ENCODE measurements around the gene PTPRG. TPM values are rescaled to one million over a fixed set of nuclear protein-coding genes. Genes with fewer than 3 reads are reported as not detected.

PTPRG gene
- total and polyA plus RNA-seq, 2 of the 13 experiments (the other 11 are each of a cell fraction or from before 2014, with no cell fraction given): 8.0 to 25.3 TPM

DNA sequence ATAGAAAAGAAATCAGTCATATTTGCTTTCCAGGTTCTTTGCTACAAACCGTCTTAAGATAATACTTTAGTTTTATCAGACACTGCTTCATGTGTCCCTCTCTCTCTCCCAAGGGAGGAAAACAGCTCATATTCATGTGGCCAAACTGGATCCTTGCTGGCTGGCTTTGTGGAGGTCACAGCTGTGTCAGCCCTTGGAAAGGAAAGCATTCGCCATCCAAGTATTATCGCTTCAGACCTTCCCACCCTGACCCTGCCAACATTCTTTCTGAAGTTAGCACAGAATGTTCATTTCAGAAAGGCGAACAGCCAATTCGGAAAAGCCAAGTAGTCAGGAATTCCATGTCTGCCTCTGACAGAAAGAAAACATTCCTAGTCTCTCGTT, 598.3 kb downstream of the PTPRG start:
- in situ Hi-C loops (cut with HindIII; ENCODE audit: extremely low pct_ligation_motif_present, low pct_unique_long_range_greater_than_20kb): no loop called here
- no peak overlapping the region for H3K4me2 ChIP-seq (ENCODE audit: low read depth, low read length)
- no peak overlapping the region for H3K9ac ChIP-seq (ENCODE audit: insufficient read depth, low read depth, low read length)
- H3K27ac ChIP-seq (ENCODE audit: extremely low read length, insufficient read depth, low read length): no peak overlapping the region
- H3K27me3 ChIP-seq (ENCODE audit: control insufficient read depth in 1 of 2, insufficient read depth in 2 of 2, low read length in 2 of 2): no peaks in the 10 kb centered on the region
- ATAC-seq (no peak), FAIRE-seq (no peak), DNase-seq (ENCODE audit: low spot score) (no peak)
- intact Hi-C loops (cut with micrococcal nuclease; ENCODE audit: unreplicated experiment): no loop called here
- H2AFZ ChIP-seq (ENCODE audit: low read length): no peak overlapping the region
- peaks cover under 1% of the 10 kb centered on the region; the same call in 1 of the 2 replicates for H3K4me1 ChIP-seq (ENCODE audit: insufficient read depth, low read length)
- no peaks in the 10 kb centered on the region for H3K9me3 ChIP-seq (ENCODE audit: low read length)
- BruUV-seq (replicated peaks): no TSS peak
- WGBS (ENCODE audit: low lambda C conversion rate): 97% methylated on average over 6 of the region's 6 CpGs
- H4K20me1 ChIP-seq (ENCODE audit: insufficient read depth, low read length): no peaks in the 10 kb centered on the region
- ChIA-PET POLR2A (no interaction called here), CTCF (ENCODE audit: low intra/inter-chr PET ratio, low total read pairs) (no interaction called here)
- H3K4me3 ChIP-seq (replicated peaks in 1 of 3; ENCODE audit: insufficient read depth in 1 of 3, low read depth in 2 of 3, low read length in 3 of 3): no peak overlapping the region
- no peaks in the 10 kb centered on the region for H3K79me2 ChIP-seq (ENCODE audit: insufficient read depth, low read length)
- peaks cover 0 to 20% of the 10 kb centered on the region in 2 experiments; a peak in 1 of 5 replicates for H3K36me3 ChIP-seq (replicated peaks in 1 of 2; ENCODE audit: control insufficient read depth in 1 of 2, insufficient read depth in 2 of 2, low read length in 2 of 2)
- TF ChIP-seq ZNF138 (CRISPR knock-in tag; IDR thresholded peaks at IDR 0.05; ENCODE audit: low read depth): no peak
- TF ChIP-seq ZNF251 (CRISPR knock-in tag; IDR thresholded peaks at IDR 0.05): no peak
- no peak for TF ChIP-seq SAFB2 (CRISPR knock-in tag; IDR thresholded peaks at IDR 0.05; ENCODE audit: borderline replicate concordance, low read depth)
- no peak for TF ChIP-seq IRF2 (CRISPR knock-in tag; IDR thresholded peaks at IDR 0.05)
- TF ChIP-seq, protein P1, sequence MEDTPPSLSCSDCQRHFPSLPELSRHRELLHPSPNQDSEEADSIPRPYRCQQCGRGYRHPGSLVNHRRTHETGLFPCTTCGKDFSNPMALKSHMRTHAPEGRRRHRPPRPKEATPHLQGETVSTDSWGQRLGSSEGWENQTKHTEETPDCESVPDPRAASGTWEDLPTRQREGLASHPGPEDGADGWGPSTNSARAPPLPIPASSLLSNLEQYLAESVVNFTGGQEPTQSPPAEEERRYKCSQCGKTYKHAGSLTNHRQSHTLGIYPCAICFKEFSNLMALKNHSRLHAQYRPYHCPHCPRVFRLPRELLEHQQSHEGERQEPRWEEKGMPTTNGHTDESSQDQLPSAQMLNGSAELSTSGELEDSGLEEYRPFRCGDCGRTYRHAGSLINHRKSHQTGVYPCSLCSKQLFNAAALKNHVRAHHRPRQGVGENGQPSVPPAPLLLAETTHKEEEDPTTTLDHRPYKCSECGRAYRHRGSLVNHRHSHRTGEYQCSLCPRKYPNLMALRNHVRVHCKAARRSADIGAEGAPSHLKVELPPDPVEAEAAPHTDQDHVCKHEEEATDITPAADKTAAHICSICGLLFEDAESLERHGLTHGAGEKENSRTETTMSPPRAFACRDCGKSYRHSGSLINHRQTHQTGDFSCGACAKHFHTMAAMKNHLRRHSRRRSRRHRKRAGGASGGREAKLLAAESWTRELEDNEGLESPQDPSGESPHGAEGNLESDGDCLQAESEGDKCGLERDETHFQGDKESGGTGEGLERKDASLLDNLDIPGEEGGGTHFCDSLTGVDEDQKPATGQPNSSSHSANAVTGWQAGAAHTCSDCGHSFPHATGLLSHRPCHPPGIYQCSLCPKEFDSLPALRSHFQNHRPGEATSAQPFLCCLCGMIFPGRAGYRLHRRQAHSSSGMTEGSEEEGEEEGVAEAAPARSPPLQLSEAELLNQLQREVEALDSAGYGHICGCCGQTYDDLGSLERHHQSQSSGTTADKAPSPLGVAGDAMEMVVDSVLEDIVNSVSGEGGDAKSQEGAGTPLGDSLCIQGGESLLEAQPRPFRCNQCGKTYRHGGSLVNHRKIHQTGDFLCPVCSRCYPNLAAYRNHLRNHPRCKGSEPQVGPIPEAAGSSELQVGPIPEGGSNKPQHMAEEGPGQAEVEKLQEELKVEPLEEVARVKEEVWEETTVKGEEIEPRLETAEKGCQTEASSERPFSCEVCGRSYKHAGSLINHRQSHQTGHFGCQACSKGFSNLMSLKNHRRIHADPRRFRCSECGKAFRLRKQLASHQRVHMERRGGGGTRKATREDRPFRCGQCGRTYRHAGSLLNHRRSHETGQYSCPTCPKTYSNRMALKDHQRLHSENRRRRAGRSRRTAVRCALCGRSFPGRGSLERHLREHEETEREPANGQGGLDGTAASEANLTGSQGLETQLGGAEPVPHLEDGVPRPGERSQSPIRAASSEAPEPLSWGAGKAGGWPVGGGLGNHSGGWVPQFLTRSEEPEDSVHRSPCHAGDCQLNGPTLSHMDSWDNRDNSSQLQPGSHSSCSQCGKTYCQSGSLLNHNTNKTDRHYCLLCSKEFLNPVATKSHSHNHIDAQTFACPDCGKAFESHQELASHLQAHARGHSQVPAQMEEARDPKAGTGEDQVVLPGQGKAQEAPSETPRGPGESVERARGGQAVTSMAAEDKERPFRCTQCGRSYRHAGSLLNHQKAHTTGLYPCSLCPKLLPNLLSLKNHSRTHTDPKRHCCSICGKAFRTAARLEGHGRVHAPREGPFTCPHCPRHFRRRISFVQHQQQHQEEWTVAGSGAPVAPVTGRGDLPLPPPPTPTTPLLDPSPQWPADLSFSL (CRISPR knock-in tag; IDR thresholded peaks at IDR 0.05): no peak
- no peak for TF ChIP-seq TARDBP (CRISPR knock-in tag; IDR thresholded peaks at IDR 0.05)
- no peak for TF ChIP-seq FOXP1 (IDR thresholded peaks at IDR 0.05)
- TF ChIP-seq FOXP1 (CRISPR knock-in tag; IDR thresholded peaks at IDR 0.05): no peak
- TF ChIP-seq, protein P2, sequence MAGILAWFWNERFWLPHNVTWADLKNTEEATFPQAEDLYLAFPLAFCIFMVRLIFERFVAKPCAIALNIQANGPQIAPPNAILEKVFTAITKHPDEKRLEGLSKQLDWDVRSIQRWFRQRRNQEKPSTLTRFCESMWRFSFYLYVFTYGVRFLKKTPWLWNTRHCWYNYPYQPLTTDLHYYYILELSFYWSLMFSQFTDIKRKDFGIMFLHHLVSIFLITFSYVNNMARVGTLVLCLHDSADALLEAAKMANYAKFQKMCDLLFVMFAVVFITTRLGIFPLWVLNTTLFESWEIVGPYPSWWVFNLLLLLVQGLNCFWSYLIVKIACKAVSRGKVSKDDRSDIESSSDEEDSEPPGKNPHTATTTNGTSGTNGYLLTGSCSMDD (CRISPR knock-in tag; IDR thresholded peaks at IDR 0.05): no peak
- no peak for TF ChIP-seq ZNF550 (CRISPR knock-in tag; IDR thresholded peaks at IDR 0.05; ENCODE audit: borderline replicate concordance)
- no peak for TF ChIP-seq ELK4 (CRISPR knock-in tag; IDR thresholded peaks at IDR 0.05; ENCODE audit: borderline replicate concordance)
- TF ChIP-seq ZNF83 (CRISPR knock-in tag; IDR thresholded peaks at IDR 0.05; ENCODE audit: borderline replicate concordance): no peak
- TF ChIP-seq, protein P3, sequence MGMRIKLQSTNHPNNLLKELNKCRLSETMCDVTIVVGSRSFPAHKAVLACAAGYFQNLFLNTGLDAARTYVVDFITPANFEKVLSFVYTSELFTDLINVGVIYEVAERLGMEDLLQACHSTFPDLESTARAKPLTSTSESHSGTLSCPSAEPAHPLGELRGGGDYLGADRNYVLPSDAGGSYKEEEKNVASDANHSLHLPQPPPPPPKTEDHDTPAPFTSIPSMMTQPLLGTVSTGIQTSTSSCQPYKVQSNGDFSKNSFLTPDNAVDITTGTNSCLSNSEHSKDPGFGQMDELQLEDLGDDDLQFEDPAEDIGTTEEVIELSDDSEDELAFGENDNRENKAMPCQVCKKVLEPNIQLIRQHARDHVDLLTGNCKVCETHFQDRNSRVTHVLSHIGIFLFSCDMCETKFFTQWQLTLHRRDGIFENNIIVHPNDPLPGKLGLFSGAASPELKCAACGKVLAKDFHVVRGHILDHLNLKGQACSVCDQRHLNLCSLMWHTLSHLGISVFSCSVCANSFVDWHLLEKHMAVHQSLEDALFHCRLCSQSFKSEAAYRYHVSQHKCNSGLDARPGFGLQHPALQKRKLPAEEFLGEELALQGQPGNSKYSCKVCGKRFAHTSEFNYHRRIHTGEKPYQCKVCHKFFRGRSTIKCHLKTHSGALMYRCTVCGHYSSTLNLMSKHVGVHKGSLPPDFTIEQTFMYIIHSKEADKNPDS (CRISPR knock-in tag; IDR thresholded peaks at IDR 0.05): no peak
- TF ChIP-seq, protein P4, sequence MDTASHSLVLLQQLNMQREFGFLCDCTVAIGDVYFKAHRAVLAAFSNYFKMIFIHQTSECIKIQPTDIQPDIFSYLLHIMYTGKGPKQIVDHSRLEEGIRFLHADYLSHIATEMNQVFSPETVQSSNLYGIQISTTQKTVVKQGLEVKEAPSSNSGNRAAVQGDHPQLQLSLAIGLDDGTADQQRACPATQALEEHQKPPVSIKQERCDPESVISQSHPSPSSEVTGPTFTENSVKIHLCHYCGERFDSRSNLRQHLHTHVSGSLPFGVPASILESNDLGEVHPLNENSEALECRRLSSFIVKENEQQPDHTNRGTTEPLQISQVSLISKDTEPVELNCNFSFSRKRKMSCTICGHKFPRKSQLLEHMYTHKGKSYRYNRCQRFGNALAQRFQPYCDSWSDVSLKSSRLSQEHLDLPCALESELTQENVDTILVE (CRISPR knock-in tag; IDR thresholded peaks at IDR 0.05): no peak

Data from HepG2 (cell line).